Measurements from ENCODE around the gene APPL2. TPM values are rescaled to one million over a fixed set of nuclear protein-coding genes. Genes with fewer than 3 reads are reported as not detected.

APPL2 gene
- total RNA-seq, 1 experiment from 2014 or later: 16.1 TPM

DNA sequence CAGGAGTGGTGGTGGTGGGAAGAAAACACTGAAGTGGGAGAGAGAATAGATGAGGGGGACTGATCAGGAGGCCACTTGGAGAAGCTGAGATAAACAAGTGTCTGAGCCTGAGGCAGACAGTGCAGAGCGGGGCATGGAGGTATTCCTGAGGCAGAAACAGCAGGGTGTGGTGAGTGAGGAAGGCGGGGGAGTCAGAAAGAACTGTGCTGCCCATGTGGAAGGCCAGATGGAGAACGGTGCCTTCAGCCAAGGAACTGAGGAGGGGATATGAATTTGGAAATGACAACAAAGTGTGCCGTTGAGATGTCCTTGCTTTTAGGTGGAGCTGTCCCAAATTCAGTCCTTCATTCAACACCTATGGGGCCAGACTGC lies 13.7 kb downstream of the APPL2 start:
- no peaks in the 10 kb centered on the region for H3K27me3 Mint-ChIP-seq (ENCODE audit: low read depth)
- H3K9me3 Mint-ChIP-seq: no peaks in the 10 kb centered on the region
- DNase-seq (ENCODE audit: low spot score): no peak
- CTCF ChIA-PET: no interaction called here
- peak overlapping the region; percentile 19; the same call in 1 of the 2 replicates for H3K27ac Mint-ChIP-seq
- POLR2A ChIA-PET: no interaction called here
- ATAC-seq: no peak; the same call in 1 of the 2 replicates
- peaks cover 9% of the 10 kb centered on the region for H3K4me1 Mint-ChIP-seq
- H3K36me3 Mint-ChIP-seq: peaks cover 7% of the 10 kb centered on the region
- no peak overlapping the region for H3K4me3 Mint-ChIP-seq
- TF ChIP-seq ZNF416 (CRISPR knock-in tag; IDR thresholded peaks at IDR 0.05): no peak
- TF ChIP-seq, protein P1, sequence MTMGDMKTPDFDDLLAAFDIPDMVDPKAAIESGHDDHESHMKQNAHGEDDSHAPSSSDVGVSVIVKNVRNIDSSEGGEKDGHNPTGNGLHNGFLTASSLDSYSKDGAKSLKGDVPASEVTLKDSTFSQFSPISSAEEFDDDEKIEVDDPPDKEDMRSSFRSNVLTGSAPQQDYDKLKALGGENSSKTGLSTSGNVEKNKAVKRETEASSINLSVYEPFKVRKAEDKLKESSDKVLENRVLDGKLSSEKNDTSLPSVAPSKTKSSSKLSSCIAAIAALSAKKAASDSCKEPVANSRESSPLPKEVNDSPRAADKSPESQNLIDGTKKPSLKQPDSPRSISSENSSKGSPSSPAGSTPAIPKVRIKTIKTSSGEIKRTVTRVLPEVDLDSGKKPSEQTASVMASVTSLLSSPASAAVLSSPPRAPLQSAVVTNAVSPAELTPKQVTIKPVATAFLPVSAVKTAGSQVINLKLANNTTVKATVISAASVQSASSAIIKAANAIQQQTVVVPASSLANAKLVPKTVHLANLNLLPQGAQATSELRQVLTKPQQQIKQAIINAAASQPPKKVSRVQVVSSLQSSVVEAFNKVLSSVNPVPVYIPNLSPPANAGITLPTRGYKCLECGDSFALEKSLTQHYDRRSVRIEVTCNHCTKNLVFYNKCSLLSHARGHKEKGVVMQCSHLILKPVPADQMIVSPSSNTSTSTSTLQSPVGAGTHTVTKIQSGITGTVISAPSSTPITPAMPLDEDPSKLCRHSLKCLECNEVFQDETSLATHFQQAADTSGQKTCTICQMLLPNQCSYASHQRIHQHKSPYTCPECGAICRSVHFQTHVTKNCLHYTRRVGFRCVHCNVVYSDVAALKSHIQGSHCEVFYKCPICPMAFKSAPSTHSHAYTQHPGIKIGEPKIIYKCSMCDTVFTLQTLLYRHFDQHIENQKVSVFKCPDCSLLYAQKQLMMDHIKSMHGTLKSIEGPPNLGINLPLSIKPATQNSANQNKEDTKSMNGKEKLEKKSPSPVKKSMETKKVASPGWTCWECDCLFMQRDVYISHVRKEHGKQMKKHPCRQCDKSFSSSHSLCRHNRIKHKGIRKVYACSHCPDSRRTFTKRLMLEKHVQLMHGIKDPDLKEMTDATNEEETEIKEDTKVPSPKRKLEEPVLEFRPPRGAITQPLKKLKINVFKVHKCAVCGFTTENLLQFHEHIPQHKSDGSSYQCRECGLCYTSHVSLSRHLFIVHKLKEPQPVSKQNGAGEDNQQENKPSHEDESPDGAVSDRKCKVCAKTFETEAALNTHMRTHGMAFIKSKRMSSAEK (CRISPR knock-in tag; IDR thresholded peaks at IDR 0.05; ENCODE audit: borderline replicate concordance): no peak

DNA sequence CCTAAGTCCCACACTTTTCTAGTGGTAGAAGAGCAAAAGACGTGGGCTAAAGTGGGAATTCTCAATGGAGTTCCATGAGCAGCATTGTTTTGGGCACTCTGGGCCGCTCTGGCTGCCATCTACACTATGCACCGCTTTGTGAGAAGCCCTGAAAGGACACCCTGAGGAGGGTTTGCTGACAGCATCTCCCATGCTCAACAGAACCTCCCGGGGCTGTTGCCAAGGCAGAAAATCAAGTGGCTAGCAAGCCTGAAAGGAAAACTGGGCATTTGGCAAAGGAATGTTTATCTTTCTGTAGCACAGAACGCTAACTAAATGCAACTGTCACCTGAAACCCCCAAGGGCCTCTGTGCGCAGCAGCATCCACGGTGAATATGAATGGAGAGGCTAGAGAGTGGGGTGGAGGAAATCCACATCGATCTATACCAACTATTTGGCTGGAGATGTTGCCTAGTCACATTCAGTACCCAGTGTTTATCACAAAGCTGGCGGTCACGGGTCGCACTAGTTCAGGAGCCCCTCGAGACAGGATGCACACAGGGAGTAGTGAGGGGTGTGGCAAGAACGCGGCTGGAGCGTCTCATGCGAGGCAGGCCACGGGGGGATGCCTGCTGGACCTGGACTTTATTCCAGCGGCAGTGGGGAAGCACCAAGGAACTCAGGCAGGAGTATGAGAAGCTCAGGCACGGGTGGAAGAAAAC lies 14.2 kb downstream of the APPL2 start:
- Mint-ChIP-seq H3K9me3 (no peaks in the 10 kb centered on the region), H3K27ac (peak overlapping the region; percentile 19; the same call in 1 of the 2 replicates), H3K27me3 (ENCODE audit: low read depth) (no peaks in the 10 kb centered on the region), H3K36me3 (peaks cover 12% of the 10 kb centered on the region), H3K4me3 (no peak overlapping the region), H3K4me1 (peaks cover 9% of the 10 kb centered on the region)
- no peak for TF ChIP-seq ZNF396 (CRISPR knock-in tag; IDR thresholded peaks at IDR 0.05; ENCODE audit: borderline replicate concordance)
- TF ChIP-seq, protein P1 (CRISPR knock-in tag; IDR thresholded peaks at IDR 0.05; ENCODE audit: borderline replicate concordance): no peak
- no peak for TF ChIP-seq JUN (CRISPR knock-in tag; IDR thresholded peaks at IDR 0.05)
- DNase-seq (ENCODE audit: low spot score): no peak
- ChIA-PET POLR2A (no interaction called here), CTCF (no interaction called here)
- ATAC-seq: peak; percentile 62

DNA sequence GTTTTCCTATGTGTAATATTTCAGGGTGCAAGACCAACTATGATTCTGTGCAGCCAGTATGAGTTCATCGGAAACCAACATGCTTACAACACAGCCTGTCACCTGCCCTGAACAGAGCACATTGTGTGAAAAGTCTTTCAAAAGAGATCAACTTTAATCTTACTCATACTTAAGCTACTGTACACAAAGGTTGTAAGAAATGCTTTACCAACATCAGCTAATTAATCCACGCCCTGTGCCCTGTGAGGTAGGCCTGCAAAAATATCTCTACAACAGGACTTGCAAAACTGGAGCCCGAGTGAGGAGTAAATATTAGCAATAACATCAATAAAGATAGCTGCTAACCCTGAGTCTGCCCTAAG lies 15.1 kb downstream of the APPL2 start:
- H3K27ac Mint-ChIP-seq: no peak overlapping the region
- H3K9me3 Mint-ChIP-seq: no peaks in the 10 kb centered on the region
- H3K4me3 Mint-ChIP-seq: no peak overlapping the region
- CTCF ChIA-PET: no interaction called here
- H3K36me3 Mint-ChIP-seq: peaks cover 19% of the 10 kb centered on the region
- DNase-seq (ENCODE audit: low spot score): no peak
- POLR2A ChIA-PET: no interaction called here
- peaks cover 9% of the 10 kb centered on the region for H3K4me1 Mint-ChIP-seq
- TF ChIP-seq, protein P2, sequence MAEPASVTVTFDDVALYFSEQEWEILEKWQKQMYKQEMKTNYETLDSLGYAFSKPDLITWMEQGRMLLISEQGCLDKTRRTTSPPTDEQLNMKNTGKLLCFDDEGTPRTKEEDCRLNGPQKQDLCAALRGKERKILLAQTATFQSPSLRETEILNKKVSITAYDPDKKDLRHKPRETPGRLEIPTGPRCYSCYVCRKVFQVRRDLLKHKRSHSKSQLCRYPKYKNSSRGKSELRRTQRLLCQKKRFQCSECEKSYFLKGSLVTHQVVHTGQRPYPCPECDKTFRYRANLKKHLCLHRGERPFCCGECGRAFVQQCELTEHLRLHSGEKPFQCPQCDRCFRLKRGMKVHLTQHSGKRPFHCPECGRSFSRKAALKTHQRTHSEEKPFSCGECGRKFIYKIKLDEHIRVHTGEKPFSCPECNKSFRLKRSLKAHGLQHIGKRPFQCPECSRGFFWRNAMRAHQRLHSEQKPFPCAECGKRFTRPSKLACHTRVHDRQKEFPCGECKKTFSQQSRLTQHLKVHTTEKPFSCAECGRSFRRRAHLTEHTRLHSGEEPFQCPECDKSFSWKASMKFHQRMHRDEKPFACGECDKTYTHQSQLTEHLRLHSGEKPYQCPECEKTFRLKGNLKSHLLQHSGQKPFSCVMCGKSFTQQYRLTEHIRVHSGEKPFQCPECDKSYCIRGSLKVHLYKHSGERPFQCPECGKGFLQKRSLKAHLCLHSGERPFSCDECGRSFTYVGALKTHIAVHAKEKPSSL (CRISPR knock-in tag; conservative IDR thresholded peaks at IDR 0.05): no peak
- no peak for ATAC-seq
- H3K27me3 Mint-ChIP-seq (ENCODE audit: low read depth): no peaks in the 10 kb centered on the region
